Measurements from ENCODE around the gene METTL8. TPM values are rescaled to one million over a fixed set of nuclear protein-coding genes. Genes with fewer than 3 reads are reported as not detected.

The METTL8 gene
- total and polyA plus RNA-seq, 3 donors from 2014 or later: 21.7 to 34.3 (median 24.3) TPM

DNA sequence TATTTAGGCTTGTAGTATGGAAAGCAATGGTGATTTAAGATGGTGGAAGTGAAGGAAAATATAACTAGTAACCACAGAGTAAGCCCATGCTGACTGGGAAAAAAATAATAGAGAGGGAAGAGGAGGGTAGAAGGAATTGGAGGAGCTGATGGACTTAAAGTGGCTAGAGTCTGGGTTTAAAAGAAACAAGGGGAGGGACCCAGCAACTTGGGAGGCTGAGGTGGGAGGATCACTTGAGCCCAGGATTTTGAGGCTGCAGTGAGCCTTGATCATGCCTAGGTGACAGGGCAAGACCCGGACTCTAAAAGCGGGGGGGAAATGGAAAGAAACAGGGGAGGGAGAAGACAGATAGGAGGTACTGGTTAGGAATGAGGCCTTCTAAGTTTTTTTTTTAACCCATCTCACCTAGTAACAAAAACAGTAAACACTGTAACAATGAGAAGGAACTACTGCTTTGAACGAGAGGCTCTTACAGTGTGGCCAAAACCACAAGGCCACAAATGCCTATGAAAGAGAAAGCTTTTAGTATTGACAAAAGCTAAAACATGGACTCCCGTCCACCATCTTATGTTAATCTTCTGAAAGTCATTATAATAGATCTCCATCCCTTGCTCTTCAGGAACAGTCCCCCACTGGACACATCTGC, 26.6 kb downstream of the METTL8 start:
- Histone ChIP-seq H3K9me3 (no peaks in the 10 kb centered on the region), H3K36me3 (ENCODE audit: low read depth, missing control alignments) (no peaks in the 10 kb centered on the region), H3K4me3 (no peak overlapping the region), H3K4me1 (no peaks in the 10 kb centered on the region), H3K27ac (no peak overlapping the region), H3K27me3 (no peaks in the 10 kb centered on the region)
- intact Hi-C loops (cut with DNase I; ENCODE audit: low total_unique reads): no loop called here
- no peak for DNase-seq
- TF ChIP-seq, protein P1, sequence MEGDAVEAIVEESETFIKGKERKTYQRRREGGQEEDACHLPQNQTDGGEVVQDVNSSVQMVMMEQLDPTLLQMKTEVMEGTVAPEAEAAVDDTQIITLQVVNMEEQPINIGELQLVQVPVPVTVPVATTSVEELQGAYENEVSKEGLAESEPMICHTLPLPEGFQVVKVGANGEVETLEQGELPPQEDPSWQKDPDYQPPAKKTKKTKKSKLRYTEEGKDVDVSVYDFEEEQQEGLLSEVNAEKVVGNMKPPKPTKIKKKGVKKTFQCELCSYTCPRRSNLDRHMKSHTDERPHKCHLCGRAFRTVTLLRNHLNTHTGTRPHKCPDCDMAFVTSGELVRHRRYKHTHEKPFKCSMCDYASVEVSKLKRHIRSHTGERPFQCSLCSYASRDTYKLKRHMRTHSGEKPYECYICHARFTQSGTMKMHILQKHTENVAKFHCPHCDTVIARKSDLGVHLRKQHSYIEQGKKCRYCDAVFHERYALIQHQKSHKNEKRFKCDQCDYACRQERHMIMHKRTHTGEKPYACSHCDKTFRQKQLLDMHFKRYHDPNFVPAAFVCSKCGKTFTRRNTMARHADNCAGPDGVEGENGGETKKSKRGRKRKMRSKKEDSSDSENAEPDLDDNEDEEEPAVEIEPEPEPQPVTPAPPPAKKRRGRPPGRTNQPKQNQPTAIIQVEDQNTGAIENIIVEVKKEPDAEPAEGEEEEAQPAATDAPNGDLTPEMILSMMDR (IDR thresholded peaks at IDR 0.05): no peak
- no peak for TF ChIP-seq POLR2A (IDR thresholded peaks at IDR 0.05)
- WGBS, 2 donors: 72 to 88% methylated on average over 4 of the region's 4 CpGs

DNA sequence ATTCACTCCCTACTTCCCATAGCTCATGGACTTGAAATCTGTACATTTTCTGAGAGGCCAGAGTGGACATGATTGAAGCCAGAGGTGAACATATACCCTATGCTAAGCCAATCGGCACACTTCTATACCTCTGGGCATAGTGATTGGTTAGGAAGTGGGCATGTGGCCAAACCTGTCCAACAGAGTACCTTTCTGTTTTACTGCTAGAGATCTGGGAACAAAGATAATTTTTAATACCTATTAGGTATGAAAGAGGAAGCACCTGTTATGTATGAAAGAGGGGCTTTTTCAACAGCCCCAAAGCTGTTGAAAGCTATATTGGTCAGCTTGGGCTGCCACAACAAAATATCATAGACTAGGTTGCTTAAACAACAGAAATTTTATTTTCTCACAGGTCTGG, 27.7 kb downstream of the METTL8 start:
- TF ChIP-seq POLR2A (IDR thresholded peaks at IDR 0.05): no peak
- no peak for DNase-seq
- 88 to 89% methylated on average over 1 of the region's 1 CpG for WGBS, 2 donors
- no peaks in the 10 kb centered on the region for H3K27me3 ChIP-seq
- H3K4me3 ChIP-seq: no peak overlapping the region
- no peaks in the 10 kb centered on the region for H3K9me3 ChIP-seq
- no peaks in the 10 kb centered on the region for H3K4me1 ChIP-seq
- intact Hi-C loops (cut with DNase I; ENCODE audit: low total_unique reads): no loop called here
- no peak overlapping the region for H3K27ac ChIP-seq
- no peaks in the 10 kb centered on the region for H3K36me3 ChIP-seq (ENCODE audit: low read depth, missing control alignments)

DNA sequence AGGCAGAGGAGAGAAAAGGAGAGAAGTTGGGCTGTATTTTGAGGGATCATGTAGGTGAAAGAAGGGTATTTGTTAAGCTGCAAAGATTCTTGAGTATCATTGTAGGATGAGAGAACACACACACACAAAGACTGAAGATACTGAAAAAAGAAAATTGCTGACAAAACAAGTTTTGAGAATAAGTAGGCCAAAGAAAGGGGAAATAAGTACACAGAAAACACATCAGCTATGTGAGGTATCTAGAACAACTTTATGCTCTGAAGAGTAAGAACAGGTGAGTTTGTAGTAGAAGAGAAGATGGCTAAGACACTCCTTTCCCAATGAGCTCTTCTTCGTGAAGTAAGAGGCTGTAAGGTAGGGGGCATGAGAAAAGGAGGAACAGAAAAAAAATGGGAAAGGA, 28.2 kb downstream of the METTL8 start:
- DNase-seq: no peak

DNA sequence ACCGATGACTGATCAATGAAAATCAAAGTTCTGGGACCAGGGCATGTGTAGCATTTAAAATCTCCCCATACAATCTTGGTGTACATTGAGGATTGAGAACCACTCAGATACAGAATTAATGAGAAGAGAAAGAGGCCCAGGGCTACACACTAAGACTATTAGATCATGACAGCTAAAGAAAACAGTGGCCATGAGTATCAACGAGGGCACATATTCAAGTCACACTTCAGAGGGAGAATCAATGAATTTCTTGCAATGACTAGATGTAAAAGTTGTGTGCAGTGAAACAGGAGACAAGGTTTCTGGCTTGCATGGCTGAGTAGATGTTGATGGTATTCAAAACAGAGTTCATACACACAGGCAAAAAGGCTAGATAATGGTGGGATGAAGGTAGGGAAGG, 29.1 kb downstream of the METTL8 start:
- no peaks in the 10 kb centered on the region for H3K9me3 ChIP-seq
- intact Hi-C loops (cut with DNase I; ENCODE audit: low total_unique reads): no loop called here
- H3K4me1 ChIP-seq: no peaks in the 10 kb centered on the region
- no peak overlapping the region for H3K27ac ChIP-seq
- TF ChIP-seq, protein P1 (IDR thresholded peaks at IDR 0.05): no peak
- TF ChIP-seq POLR2A (IDR thresholded peaks at IDR 0.05): no peak
- no peaks in the 10 kb centered on the region for H3K27me3 ChIP-seq
- WGBS, 2 donors: 98 to 99% methylated on average over 2 of the region's 2 CpGs
- H3K4me3 ChIP-seq: no peak overlapping the region
- DNase-seq: no peak
- no peaks in the 10 kb centered on the region for H3K36me3 ChIP-seq (ENCODE audit: low read depth, missing control alignments)

More for the DNA sequence above, 28.2 kb downstream of the METTL8 start:
- Histone ChIP-seq H3K9me3 (no peaks in the 10 kb centered on the region), H3K36me3 (ENCODE audit: low read depth, missing control alignments) (no peaks in the 10 kb centered on the region), H3K27me3 (no peaks in the 10 kb centered on the region), H3K4me1 (no peaks in the 10 kb centered on the region), H3K27ac (no peak overlapping the region), H3K4me3 (no peak overlapping the region)
- TF ChIP-seq, protein P1 (IDR thresholded peaks at IDR 0.05): no peak
- no peak for TF ChIP-seq POLR2A (IDR thresholded peaks at IDR 0.05)
- intact Hi-C loops (cut with DNase I; ENCODE audit: low total_unique reads): no loop called here
- WGBS, 2 donors: 90 to 93% methylated on average over 1 of the region's 1 CpG

DNA sequence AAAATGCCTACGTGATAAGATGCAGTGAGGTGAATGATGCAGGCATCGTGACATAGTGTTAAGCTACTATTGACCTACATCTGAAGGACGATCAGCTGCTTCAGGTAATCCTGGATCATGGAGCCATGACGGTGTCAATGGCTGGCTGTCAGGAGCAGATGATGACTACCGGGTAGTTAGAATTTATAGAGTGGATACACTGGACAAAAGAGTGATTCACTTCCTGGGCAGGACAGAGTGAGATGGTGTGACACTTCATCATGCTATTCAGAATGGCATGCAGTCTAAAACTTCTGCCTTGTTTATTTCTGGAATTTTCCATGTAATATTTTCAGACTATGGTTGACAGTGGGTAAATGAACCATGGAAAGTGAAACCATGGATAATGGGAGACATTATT, 29.5 kb downstream of the METTL8 start:
- intact Hi-C loops (cut with DNase I; ENCODE audit: low total_unique reads): no loop called here
- Histone ChIP-seq H3K36me3 (ENCODE audit: low read depth, missing control alignments) (no peaks in the 10 kb centered on the region), H3K4me3 (no peak overlapping the region), H3K27me3 (no peaks in the 10 kb centered on the region), H3K9me3 (no peaks in the 10 kb centered on the region), H3K27ac (no peak overlapping the region), H3K4me1 (no peaks in the 10 kb centered on the region)
- 87 to 94% methylated on average over 5 of the region's 5 CpGs for WGBS, 2 donors
- TF ChIP-seq, protein P1 (IDR thresholded peaks at IDR 0.05): no peak
- TF ChIP-seq POLR2A (IDR thresholded peaks at IDR 0.05): no peak
- no peak for DNase-seq
